Fibroblast of skin of back (primary cell): ENCODE measurements around the gene MAD1L1.

ENCODE experiments used
- DNase-seq: peaks from one replicate; pipeline ENCODE4 v3.0.0-alpha.2; 2013

Gene MAD1L1

DNA sequence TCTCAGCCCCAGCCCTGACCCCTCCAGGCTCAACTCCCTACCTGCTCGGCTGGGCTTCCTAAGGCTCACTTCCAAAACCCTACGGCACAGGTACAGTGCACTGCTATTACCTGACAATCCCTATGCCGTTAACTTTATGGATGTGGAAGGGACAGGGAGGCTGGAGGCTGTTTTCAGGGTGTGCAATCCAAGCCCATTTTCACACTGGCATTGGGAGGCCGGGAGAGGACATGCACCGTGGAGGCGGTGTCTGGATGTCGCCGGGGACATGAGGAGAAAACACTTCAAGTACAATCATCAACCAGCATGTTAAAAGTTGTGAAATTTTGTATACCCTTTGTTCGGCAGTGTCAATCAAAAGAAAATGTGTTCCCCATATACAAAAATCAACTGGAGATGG is 80.1 kb downstream of the MAD1L1 start:
- no peak for DNase-seq

DNA sequence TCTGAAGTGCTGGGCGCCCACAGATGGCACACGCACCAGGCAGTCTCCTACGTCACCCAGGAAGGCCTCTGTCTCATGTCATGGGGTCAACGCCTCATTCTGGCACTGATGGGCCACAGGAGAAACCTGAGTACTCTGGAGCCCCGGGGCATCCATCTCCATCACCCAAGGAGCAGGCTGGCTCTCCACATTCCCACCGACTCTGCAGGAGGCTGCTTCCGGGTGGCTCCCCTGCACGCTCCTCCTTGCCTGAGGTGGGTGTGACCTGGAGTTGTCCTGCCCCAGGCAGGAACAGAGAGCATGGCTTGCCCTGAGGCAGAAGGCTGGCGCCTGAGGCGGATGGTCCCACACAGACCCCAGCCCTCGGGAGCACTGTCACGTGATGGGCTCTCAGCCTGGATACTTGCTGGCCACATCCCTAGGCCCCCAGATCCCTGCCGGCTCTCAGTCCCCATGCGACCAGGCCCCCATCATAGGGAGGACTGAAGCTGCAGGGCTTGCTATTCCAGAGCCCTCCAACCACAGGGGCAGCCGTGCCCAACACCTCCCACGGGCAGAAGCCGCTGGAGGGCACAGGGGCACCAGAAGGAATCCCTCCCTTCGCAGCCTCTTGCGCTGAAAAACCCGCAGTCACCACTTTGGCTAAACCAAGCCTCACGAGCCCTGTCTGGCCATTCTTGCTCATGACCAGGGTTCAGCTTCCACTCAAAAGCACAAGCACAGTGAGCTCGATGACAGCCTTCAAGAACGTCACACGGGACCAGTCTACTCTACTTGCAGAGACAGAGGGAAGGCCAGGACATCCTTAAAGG is 80.7 kb downstream of the MAD1L1 start:
- no peak for DNase-seq

DNA sequence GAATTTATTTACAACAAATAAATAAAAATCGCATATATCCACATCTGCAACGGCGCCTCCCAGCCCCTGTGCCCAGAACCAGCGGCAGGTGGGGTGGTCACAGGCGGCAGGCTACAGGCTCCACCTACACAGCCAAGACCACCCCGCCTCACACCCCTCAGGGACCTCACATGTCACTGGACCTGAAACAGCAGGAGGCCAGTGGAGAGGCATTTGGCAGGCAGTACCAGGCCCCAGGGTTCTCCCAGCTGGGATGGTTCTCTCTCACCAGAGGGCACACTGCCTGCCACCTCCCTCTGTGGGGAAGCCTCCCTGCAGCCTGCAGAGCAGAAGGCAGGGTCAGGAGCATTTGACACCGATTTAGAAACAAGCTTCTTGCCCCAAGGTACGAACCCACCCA is 81.5 kb downstream of the MAD1L1 start:
- no peak for DNase-seq

DNA sequence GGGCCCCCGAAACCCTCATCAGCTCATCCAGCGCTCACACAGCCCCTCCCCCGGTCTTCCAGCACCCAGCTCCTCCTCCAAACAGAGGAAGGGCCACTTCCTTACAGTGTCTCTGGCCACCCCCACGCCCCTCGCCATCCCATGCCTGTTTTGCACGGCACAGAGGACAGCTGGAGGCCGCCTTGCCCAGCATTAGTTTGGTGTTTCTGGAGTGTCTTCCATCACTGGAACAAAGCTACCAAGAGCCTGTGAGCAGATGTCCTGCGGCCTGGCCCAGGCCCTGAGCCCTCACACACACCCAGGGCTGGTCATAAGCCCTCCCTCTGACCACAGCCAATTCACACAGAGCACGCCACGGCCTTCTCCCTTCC is 82.3 kb downstream of the MAD1L1 start:
- no peak for DNase-seq

DNA sequence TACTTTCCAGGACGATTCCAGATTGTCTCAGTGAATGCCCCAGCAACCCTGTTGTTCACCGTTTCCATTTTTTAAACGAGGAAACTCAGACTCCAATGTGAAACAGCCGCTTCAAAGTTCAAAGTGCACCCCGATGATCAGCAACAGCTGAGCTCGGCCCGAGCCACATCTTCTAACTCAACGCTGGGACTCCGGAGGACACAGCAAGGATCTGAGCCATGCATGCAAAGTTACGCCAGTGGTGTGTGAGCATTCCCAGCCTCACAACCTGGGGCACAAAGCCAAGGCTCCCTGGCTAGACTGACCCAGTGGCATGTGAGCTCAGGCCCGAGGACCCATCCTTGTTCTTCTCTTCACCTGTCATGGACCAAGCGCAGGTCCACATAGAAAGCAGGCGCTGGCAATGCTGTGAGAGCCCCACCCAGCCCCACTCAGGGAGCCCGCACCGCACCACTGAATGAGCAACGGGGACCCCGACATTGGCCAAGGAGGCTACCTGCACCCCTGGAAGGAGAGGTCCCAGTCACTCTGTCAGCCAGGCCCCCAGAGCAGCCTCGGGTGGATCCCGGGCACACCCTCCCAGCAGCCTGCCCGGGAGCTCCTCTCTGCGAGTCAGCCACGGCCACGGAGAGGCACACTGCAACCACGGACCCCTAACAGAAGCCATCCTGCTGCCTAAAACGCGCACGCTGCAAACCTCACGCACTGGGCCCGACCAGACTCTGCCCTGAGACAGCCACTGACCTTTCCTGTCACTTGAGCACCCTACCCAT is 82.9 kb downstream of the MAD1L1 start:
- no peak for DNase-seq

DNA sequence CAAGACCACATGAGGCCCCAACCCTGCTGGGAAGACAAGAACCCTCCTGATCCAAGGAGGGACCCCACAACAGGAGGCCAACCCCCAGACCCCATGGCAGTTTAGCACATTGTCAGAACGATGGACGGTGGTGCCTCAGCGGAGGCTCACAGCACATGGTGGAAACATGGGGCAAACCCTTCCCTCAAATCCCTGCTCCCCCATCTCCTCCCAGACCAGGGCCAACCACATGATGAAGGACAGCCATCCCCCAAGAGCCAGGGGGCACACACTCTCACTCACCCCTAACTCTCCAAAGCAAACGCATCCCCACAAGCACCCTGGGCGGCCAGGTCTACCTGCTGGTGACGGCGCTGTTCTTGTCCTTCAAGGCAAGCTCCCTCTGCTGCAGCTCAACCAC is 83.9 kb downstream of the MAD1L1 start:
- DNase-seq: no peak

DNA sequence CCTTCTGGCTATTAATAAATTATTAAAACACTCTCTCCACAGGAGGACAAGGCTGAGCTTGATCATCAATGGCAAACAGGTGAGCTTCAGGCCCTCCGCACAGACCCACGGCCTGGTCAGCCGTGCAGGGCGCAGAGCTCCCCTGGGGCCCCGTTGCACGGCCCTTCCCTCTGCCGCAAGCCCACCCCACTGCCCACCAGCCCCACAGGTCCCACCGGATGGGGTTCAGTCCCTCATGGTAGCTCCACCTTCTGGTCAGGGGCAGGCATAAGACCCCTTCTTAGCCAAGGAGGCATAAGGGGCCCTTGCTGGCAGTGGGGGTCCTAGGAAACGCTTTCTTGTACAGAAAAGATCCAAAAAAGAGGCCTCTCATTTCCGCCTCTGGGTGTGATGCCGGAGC is 84.6 kb downstream of the MAD1L1 start:
- no peak for DNase-seq

DNA sequence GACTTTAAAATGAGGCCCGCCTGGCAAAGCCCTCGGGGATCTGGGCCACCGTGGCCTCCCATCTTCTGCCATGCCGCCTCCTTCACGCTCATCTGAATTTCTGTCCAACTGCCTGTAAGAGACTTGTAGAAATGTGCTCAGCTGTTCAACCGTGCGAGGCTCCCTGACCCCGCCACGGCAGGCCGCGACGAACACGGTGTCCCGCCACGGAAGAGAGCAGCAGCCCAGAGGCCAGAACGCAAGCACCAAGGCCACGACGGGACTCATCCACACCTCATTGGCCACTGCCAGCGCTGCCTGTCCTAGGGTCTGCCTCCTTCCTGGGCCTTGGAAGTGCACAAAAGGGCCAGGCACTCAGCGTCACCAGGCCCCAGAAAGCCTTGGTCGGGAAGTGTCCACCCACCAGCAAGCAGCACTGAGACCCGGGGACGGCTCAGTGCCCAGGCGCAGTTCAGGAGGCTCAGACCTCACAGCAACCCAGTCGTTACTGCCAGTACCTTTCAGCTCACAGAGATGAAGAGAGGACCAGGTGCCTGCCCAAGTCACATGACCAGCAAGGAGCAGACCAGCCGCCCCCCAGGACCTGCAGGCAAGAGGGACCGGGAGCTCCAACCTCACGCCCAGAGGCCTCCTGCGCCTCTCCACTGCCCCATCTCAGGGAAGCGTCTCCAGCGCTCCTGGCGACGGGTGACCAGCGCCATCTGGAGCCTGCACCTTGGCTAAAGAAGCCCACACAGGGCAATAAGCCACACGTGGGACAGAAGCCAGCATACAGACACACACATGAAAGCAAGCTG is 85.9 kb downstream of the MAD1L1 start:
- no peak for DNase-seq

DNA sequence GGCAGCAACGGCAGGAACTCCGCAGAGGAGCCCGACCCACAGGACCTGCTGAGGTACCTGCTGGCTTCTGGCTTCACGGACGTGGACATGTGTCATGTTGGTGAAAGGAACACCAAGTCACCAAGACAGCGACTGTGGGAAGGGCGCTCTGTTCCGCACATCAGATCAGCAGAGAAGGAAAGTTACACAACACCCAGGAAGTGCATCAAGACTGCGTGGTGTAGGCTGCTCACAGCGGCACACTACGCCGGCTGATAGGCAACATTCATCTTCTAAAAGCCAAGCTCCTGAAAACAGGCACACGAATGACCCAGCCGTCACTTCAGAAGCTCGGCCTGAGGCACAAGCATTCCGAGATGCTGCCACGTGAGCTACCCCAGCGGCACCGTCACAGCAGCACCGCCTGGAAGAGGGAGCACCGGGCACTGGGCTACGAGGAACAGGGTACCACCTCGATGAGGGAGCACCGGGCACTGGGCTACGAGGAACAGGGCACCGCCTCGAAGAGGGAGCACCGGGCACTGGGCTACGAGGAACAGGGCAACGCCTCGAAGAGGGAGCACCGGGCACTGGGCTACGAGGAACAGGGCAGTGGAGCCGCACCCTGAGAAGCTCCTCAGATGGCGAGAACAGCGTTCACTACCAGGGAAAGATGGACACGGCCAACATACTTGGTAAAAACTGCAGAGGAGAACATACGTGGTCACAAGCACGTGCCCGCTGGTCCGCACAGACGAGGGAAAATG is 86.7 kb downstream of the MAD1L1 start:
- DNase-seq: no peak

DNA sequence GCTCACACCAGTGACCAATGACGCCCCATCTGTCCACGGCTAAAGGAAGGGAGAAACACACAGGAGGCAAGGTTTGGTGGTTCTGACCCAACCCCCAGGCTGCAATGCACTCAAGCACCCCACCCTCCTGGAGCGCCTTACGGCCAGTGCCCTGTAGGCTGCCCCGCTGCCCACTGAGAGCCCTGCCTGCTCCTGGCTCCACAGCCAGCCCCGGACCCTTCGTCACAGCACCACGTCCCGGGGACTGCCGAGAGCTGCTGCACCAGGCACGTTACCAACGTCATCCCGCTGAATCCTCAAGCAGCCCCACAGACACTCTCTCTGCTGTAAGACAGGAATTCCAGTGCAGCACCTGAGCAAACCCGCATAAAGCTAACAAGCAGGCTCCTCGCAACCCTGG is 87.8 kb downstream of the MAD1L1 start:
- DNase-seq: no peak

DNA sequence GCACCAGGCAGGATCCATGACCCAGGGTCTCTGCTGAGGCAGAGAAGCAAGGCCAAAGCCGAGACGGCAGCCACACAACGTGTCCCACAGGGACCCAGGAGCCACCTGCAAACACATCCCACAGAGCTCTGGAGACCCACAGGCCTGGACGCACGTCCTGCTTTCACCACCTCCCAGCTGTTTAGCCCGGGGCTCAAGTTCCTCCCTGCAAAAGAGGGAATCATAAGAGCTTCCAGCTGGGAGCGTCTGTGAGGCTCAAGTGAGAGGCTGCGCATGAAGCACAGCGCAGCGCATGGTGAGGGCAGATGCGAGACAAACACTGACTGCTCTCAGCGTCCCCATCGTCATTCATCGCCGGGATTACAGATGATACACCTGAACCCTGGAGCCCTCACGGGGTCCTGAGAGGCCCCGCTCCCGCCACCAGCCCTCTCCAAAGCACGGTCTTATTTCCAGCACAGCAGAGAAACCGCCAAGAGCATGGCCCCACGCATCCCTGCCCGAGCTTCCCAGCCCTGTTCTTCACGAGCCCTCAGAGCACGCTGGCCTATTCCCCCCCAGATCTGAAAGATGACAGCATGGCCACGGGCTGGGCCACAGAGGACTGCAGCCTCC is 88.7 kb downstream of the MAD1L1 start:
- no peak for DNase-seq

DNA sequence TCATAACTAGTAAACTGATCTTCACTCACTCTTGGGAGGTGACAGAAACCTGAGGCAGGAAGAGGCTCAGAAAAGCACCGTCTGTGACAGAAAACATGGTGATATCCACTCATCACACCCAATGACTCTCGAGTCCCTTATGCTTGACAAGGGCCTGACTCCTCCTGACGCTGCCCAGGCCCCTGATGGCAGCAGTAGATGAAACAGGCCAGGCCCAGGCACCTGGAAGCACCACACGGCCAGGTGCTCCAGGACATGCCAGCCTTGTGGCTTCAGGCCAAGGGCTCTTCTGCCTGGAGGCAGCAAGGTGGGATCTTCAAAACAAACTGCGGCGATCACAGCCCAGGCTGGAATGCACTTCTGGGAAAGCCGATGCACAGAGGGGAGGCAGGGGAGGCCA is 89.3 kb downstream of the MAD1L1 start:
- no peak for DNase-seq

DNA sequence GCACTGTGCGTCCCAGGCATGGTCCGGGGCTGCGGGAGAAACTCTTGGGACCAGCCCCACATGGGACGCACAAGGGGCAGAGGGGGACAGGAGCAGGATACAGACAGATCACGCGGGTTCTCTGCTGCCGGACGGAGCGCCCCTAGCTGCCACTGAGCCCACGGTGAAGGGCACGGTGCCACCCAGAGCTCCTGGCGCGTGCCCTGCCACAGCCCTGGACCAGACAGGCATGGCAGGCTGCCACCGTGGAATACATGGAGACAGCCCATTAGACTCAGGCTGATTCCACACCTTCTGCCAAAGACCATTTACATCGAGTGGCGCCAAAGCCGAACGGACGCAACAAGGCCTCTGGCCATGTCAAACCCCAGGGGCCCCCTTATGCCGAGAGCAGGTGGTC is 90.4 kb downstream of the MAD1L1 start:
- no peak for DNase-seq

DNA sequence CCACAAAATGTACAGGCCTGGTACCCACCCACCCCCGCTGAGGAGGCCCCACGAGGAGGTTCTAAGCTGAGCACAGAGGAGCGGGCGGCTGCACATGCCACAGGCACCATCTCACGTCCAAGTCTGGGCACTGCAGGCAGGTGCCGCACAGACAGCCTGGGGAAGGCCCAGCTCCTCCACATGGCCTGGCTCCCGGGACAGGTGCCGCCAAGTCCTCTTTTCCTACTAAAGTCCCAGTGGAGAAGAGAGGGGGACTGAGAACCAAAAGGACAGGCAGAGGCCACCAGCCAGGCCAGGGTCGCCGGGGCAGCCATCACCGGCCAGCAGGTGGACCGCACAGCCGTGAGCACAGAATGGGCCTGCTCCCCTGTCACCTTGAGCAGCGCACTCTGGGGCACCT is 91.1 kb downstream of the MAD1L1 start:
- DNase-seq: peak; percentile 11

DNA sequence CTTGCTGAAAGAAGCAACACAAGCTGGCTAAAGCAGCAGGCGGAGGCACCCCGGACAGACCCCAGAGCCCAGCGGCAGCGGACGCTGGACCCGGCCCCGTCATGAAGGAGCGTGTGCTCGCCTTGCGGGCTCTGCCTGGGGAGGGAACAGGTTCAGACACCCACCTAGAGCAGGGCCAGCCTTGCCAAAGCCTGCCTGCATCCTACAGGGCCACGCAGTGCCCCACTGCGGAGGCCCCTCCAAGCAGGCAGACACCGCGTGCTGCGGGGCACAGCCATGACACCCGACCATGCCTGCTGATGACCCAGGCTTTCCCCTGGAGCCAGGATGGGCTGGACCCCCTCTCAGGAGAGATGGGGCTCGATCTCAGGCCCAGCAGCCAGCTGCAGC is 91.7 kb downstream of the MAD1L1 start:
- no peak for DNase-seq

DNA sequence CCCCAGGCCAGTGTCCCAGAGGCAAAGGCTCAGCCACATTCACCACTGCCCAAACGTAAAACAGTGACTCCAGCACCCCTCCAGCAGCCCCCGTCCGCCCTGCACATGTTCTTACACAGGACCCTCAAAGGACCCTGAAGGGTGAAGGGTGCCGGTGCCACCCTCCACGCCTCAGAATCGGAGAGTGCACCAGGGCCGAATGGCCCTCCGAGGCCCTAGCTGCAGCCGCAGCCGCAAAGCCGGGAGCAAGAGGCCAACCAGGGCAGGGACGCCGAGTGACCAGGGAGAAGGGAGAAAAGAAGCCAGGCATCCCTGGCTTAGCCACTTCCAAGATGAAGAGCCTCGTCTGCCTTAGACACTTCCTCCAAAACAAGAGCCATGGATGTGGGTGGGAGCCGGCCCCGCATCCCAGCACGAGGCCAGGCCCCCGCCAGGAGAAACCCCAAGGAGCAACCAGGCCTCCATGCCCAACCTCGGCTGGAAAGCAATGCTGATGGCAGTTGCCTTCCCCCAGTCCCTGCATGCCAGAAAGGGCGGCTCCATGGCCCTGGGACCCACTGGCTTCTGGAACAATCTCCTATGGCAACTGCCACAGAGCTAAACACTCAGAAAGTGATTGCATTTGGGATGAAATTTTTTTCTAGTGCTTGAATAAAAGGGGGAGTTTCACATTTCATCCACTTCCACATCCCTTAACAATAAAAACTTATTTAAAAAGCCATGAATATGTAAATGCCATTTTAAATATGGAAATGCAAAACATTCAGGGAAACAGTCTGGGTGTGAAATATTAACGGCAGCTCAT is 92.3 kb downstream of the MAD1L1 start:
- DNase-seq: no peak

DNA sequence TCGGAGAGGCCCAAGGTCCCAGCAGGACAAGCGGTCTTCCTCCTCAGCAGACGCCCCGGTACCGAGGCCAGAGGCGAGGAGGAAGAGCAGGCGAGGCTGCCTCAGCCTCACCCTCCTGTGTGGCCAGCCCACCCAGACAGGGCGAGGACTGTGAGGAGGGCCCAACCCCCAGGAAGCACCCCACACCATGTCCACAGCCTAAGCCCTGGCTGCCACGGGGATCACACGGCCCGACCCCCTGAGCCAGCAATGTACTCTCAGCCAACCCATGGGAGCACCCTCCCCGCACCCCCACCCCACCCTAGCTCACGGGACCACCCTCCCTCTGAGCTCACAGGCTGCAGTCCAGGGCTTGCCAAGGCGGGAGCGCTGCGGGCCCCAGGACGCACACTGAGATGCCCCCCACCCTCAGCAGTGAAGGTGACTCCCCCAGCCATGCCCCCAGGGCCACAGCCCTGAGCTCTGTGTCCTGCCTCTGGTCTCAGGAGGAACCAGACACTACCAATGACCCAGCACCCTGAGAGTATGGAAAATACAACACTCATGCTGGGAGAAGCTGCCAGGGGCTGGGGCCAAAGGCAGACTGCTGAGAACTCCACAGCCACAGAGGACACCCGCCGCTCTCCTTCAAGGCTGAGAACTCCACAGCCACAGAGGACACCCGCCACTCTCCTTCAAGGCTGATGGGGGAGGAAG is 93.6 kb downstream of the MAD1L1 start:
- DNase-seq: no peak

DNA sequence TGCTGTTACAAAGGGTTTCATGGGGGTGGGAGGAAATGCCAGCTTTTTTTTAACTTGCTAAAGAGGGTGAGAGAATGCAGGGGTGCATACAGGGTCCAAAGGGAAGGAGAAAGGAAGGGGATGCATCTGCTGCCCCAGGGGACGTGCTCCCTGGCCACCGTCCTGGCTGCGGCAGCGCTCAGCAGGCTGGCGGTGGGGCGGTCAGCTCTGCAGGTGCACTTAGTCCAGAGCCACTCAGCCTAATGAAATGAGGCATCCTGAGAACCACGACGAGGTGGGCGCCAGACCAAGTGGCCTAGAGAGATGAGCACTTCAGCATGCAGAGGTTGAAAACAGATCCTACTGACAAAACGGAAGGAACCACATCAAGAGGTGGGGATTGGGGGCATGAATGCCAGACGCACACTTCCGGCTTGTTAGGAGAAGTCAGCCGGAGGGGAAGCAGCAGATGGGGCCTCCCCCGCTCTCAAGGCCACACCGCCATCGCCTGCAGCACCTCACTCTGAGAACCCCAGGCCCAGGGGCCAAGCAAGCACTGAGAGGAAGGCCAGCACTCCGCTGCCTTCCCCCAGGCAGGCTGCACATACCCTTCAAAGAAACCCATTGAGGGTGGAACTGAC is 94.5 kb downstream of the MAD1L1 start:
- no peak for DNase-seq

DNA sequence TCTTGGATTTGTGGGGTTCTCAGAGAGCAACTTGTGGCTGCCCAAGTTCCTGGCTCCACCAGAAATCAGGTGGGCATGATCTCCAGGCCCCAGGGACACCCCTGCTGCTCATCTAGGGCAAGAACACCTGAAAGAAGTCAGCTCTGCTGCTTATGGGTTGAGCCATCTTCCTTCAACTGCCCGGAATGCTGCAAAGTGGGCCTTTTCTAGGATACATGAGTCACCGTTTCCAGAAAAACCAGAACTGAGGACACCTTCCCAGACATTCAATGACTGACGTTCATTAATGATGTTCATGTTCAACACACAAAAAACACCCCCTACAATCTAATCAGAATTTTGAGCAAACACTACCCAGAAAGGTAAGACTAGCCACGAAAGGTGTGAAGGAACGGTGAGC is 98.0 kb downstream of the MAD1L1 start:
- DNase-seq: no peak

DNA sequence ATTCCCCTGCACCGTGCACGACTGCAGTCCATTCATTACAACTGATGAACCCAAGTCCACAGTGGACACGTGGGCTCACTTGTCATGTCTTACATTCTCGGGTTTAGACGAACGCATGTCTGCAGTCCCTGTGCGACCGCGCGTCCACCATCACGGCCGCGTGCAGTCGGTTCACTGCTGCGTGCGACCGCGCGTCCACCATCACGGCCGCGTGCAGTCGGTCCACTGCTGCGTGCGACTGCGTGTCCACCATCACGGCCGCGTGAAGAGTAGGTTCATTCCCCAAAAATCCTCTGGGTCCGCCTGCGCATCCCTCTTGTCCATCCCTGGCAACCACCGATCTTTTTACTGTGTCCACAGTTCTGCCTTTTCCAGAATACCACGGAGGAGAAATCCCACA is 100.5 kb downstream of the MAD1L1 start:
- no peak for DNase-seq
